ENCODE measurements around the gene KCTD17.

KCTD17 gene, protein sequence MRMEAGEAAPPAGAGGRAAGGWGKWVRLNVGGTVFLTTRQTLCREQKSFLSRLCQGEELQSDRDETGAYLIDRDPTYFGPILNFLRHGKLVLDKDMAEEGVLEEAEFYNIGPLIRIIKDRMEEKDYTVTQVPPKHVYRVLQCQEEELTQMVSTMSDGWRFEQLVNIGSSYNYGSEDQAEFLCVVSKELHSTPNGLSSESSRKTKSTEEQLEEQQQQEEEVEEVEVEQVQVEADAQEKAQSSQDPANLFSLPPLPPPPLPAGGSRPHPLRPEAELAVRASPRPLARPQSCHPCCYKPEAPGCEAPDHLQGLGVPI

DNA sequence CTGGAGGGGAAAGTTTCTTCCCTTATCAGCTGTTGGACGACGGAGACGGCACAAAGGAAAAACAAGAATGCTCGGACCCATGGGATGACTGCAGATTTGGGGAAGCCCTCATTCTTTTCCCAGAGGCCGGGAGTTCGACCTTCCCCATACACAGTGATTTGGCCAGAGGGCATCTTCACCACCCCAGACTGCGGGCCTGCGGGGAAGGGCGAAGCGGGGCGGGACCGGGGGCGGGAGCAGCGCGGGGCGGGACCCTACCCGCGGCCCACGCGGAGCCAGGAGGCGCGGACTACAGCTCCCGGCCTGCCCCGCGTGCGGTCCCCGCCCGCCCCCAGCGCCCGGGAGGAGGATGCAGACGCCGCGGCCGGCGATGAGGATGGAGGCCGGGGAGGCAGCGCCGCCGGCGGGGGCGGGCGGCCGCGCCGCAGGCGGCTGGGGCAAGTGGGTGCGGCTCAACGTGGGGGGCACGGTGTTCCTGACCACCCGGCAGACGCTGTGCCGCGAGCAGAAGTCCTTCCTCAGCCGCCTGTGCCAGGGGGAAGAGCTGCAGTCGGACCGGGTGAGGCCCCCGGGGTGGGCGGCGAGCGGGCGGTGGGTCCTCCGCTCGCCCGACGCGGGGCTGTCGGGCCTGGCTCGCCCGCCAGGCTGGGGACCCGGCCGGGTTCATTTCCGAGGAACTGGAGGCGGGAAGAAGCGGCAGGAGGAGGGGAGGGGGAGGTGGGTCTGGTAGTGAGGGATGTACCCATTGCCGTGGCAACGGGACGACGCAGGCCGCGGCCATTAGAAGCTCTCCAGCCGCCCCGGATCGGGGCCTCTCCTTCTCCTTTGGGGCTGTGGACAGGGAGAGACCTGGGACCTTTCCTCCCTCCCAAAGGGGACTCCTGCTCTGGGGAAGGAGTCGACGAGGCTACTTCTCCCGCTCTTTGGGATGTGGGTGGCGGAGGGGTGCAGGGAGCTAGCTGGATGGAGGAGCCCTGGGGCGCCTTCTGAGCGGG lies at the start of gene KCTD17:
TSS of gene KCTD17 (plus strand) at position 352 of the 995 bp plus-strand sequence. CDS start at position 371, 19 bp downstream.
- DNase-seq (ENCODE audit: low spot score), result peak; percentile 68

DNA sequence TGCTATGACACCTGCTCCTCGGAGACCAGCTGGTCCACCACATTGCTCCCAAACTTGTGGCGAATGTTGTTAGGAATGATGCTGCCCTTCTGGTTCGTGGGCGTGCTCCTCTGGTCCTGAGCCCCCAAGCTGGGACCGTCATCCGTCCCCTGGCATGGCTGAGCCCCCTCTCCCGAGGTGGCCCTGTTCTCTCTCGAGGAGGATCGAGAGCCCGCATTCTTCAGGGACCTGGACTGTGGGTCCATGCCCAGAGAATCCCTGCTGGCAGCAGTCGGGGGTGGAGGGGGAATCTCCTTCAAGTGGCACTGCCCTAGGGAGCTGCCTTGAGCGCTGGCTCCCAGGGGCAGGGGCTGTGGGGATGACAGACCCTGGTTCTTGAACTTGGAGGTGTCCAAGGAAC lies 49.7 kb upstream of the KCTD17 start:
- no peak for DNase-seq (ENCODE audit: low spot score)

DNA sequence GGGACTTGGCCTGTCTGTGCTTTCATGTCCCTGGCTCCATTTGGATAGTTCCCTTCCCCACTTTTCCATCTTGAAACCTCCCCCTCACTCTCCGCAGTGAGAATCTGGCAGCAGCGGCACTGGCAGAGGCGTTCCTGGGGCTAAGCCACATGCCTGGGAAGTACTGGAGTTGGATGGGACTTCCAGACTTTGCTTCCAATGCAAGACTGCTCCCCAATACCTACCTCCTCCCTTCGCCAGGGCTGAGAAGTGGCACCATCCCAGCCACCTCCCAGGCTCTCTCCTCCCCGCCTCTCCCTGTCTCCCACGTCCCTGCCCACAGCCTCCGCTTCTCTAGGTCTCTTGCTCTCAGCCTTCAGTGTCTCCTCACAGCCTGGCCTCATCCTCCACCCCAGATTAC lies 48.9 kb upstream of the KCTD17 start:
- DNase-seq (ENCODE audit: low spot score), result no peak

DNA sequence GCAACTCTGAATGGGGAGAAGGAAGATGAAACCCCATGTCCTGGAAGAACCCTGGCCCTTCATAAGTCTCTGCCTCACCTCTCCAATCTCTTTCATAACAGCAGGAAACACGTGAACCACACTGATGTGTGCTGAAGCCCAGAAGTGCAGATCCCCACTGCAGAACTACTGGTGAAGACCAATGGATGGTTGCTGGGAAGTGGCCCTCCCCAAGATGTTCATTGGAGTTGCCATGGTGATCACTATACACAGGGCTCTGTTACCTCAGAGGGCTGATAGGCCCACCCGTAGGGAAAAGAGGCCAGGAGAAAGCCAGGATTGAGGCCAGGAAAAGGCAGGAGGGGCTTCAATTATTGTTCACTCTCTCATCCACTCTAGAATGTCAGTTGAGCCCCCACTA lies 43.9 kb upstream of the KCTD17 start:
- DNase-seq (ENCODE audit: low spot score), result no peak

DNA sequence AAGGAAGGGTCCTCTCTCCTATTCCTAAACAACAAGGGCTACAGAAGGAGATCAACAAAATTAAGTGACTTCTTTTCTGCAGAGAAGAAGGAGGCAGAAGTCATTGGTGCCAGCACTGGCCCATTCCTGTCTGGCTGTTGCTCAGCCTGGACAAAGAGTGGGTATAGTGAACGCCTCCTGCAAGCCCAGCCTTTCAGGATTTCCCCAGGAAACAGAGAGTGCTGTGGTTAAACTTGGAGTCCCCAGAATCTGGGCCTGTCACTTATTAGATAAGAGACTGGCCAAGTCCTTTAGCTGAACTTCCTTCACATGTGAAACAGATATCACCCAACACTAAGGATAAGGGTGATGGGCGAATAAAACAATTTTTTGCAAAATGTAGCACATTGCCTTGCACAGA lies 43.2 kb upstream of the KCTD17 start:
- DNase-seq (ENCODE audit: low spot score), result no peak

DNA sequence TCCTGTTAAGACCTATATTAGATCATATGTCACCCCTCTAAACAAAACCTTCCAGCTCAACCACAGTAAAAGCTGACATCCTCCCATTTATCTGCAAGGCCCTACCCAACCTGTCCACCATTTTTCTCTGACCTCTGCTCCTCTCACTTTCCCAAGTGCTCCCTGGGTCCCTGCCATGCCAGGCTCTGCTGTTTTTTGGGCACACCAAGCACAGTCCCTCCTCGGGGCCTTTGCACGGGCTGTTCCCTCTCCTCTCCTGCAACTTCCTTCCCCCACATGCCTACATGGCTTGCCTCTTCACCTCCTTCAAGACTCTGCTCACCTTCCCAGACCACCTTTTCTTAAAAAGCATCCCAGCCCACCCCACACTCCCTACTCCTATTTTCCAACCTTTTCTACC lies 42.1 kb upstream of the KCTD17 start:
- DNase-seq (ENCODE audit: low spot score), result no peak

DNA sequence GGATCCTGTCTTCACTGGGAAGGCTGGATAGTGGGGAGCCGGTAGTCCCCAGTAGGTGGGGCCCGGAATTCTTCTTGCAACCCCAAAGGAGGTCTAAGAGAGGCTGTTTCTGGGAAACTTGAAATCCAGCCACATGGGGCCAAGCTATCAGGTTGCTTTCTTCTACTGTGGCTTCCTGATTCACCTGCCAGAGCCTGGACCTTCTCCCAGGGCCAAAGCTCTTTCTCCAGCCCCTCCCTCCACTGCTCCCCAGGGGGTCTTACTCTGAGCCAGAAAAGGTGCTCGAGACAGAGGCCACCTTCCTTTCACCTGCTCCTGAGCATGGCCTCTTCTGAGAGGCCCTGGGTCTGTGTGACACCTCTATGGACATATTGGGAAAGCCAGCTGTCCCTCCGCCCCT lies 41.4 kb upstream of the KCTD17 start:
- DNase-seq (ENCODE audit: low spot score), result no peak

DNA sequence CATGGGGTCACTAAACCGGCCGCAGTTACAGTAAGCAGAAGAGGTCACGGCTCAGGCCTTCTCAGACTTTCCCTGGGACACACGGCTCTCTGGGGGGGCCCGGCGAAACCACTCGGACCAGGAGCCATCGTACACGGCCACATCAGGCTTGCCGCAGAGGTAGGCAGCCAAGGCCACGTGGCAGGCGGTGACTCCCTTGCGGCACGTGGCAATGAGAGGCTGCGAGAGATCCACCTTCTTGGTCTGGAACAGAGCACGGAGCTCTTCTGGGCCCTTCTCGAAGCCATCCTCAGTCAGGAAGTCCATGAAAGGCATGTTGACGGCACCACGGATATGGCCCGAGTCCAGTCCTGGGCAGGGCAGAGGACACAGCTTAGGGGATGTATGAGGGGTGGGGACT lies 40.6 kb upstream of the KCTD17 start:
- DNase-seq (ENCODE audit: low spot score), result no peak

DNA sequence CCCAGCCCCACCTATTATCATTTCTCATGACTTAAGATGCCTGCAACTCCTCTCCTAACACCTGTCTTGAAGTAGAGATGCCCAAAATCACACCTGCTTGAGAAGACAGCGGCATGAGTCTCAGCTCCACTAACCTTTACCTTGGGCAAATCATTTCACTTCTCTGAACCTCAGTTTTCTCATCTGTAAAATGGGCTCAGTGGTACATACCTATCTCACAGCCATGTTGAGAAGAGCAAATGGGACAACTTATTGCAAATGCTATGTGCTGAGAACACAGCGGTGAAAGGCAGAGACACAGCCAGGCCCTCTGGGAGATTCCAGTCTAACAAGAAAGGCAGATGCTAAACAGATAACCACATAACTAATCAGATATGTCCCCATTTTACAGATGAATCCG lies 40.1 kb upstream of the KCTD17 start:
- no peak for DNase-seq (ENCODE audit: low spot score)

DNA sequence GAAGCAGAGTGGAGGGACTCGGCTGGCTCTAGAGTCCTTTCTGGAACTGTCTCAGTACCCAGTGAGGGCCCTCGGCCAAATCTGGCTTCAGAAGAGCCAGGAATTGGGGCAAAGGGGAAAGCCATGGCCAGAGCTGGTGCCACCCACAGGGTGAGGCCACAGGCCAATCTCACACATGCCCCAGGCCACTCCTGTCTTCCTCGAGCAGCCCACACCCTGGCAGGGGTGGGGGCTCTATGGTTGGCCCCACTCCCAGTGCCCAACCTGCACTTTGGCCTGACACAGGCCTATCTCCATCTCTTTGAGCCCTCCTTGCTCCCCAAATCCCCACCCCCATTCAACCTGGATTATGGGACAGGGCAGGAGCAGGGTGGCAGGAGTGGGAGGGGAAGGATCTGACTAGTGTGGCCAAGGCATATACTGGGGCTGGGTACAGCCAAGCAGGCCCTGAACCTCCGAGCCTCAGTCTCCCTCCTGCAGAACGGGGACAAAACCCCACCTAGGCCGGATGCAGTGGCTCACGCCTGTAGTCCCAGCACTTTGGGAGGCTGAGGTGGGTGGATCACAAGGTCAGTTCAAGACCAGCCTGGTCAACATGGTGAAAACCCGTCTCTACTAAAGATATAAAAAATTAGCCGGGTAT lies 39.2 kb upstream of the KCTD17 start:
- no peak for DNase-seq (ENCODE audit: low spot score)

DNA sequence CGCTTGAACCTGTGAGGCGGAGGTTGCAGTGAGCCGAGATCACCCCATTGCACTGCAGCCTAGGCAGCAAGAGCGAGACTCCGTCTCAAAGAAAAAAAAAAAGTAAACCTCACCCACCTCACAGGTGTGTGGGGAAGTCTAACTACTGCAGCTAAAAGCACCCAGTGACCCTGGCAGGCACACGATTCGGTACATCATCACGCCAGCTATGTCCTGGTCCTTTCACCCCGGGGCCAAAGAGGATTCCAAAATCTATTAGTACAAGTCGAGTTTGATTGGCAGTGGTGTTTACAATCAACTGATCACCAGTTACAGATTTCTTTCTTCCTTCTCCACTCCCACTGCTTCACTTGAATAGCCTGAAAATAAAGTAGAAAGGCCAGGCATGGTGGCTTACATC lies 38.6 kb upstream of the KCTD17 start:
- DNase-seq (ENCODE audit: low spot score), result no peak

DNA sequence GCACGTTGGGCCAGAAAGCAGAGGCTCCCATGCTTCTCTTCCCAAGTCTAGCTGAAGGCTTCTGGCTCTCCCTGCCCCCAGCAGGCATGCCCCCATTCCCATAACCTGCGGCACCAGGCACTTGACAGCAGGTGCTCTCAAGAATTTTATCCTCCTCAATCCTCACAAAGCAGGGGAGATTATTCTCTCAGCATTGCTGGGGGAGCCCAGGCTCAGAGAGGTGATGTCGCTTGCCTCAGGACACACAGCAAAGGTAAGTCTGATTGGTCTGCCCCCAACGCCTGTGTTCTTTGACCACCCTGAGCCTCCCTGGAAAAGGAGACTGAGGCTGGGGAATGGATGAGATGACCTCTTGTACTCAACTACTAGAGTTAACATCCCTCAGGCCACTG lies 37.1 kb upstream of the KCTD17 start:
- DNase-seq (ENCODE audit: low spot score), result no peak

DNA sequence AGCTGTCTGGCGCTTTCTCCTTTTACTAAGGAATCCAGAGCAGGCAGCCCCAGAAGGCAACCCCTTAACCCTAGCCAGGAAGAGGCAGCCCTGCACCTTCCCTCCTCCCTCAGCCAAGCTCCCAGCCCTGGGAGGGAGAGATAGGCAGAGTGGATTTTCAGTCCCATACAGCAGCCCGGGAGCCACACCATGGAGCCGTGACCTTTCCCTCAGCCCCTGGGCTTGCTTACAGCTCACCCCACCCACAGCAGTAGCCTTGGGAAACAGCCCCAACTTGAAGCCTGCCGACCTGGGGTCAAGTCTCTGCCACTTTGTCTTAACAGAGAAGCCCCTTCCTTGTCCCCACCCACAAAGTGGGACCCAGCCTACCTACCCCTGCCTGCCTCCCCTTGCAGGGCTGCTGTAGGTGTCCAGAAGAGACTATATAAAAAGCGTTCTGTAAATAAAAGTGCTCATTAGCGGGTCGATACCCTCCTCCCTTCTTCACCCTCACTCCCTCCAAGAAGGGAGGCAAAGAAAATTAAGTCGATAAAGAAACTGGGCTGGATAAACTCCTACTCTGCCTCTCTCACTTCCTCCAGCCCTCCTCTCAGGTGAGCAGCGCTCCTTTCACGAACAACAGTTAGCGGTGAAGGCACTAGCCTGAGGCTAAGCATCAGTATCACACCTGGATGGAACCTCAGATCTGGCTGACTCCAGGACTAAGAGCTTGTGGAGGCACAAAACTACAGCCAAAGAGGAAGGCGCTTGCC lies 36.5 kb upstream of the KCTD17 start:
- DNase-seq (ENCODE audit: low spot score), result no peak

DNA sequence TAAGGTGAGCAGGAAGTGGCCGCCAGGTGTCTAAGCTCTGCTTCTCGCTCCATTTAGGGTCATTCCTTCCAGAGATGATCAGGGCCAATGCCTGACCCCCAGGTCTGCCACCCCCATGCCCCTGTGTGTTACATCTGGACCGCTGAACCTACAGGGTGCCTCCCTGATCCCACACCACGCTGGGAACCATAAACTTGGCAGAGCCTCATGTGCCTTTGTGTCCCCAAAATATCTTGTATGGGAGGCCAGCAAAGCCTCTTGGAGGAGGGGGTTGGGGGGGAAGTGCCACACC lies 36.0 kb upstream of the KCTD17 start:
- no peak for DNase-seq (ENCODE audit: low spot score)

DNA sequence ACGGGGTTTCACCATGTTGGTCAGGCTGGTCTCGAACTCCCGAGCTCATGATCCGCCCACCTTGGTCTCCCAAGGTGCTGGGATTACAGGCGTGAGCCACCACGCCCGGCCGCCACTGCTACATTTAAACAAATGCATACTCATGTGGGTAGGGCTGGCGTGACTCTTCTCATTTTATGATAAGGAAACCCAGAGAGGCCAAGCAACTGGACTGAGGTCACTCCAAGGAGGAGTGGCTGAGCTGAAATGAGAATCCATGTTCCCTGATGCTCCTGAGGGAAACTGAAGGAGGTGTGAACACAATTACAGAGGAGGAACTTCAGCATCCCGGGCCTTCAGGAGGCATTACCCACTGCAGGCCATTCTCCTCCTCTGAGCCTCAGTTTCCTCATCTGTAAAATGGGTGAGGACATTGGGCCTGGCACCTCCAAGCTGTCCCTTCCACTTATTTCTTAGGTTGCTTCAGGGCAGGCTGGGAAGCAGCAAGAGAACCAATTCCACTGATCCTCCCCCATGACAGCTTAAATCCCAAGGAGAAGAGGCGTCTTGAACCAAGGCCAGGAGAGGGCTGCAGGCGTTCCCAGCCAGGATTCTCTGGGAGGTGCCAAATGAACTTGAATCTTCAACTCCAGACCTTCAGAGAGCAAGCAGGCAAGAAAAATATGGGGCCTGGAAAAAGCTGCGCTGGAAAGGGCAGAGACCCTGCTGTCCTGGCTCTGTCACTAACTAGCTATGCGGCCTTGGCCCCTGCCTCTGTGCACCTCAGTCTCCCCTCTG lies 35.2 kb upstream of the KCTD17 start:
- no peak for DNase-seq (ENCODE audit: low spot score)

DNA sequence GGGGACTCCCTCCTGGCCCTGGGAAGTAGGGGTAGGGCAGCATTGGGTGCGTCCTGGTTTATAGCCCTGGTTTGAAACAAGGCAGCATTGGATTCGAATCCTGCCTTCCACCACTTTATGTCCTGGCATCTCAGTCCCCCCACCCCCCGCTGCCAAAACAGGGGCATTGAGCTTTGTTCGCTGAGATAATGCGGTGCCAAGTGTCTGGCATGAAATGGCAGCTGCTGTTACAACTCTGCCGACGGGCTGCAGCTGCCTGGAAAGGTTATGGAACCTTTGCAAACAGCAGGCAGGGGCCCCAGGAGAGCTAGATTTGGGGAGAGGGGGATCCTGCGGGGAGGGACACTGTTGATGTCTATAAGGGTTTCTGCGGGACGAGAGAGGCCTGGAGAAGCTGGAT lies 34.2 kb upstream of the KCTD17 start:
- DNase-seq (ENCODE audit: low spot score), result no peak

DNA sequence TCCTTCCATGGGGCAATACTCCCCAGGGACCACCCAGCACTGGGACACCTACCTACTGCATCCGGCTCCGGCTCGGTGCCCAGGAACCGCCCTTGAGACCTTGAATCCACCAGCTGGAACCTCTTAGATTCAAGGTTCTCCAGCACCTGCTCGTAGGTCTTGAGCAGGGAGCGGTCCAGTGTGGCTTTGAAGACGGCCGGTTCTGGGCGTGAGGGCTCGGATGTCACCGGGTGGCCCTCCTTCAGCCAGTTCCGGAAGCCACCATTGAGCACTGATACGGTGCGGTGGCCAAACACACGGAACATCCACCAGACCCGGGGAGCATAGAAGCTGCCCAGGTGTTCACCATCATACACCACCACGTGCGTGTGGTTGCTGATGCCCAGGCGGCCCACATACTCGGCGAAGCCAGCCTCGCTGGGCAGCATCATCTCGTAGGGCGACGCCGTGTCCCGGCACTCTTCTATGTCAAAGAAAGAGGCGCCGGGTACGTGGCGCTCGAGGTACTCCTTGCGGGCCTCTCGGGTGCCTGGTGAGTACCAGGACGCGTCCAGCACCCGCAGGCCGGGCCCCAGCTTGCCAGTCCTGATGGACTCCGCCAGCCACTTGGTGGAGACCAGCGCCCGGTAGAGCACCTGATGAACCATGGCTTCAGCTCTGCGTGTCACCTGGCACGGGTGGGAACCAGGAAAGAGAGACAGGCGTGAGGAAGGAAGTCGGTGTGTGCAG lies 33.3 kb upstream of the KCTD17 start:
- no peak for DNase-seq (ENCODE audit: low spot score)

DNA sequence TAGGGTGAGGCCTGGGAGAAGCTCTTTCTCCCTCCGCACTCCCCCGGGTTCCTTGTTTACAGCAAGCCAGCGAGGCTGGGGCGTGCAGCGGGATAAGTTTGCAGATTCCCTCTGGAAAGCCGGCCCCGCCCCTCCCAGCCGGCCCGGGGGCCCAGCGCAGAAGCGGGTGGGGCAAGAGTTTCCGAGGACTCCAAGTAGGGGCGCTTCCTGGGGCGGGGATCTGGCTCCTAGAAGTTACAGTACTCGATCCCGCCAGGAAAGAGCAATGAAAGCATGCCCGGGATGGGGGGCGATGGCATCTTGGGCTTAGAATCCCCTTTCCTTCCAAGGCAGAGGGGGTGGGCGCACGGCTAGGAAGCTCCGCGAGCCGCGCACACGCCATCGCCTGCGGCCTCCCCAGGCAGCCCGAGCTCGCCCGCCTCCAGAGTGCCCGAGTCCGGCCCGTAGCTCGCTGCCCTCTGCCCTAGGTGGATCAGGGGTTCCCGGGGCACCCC lies 32.7 kb upstream of the KCTD17 start:
- peak; percentile 44 for DNase-seq (ENCODE audit: low spot score)

DNA sequence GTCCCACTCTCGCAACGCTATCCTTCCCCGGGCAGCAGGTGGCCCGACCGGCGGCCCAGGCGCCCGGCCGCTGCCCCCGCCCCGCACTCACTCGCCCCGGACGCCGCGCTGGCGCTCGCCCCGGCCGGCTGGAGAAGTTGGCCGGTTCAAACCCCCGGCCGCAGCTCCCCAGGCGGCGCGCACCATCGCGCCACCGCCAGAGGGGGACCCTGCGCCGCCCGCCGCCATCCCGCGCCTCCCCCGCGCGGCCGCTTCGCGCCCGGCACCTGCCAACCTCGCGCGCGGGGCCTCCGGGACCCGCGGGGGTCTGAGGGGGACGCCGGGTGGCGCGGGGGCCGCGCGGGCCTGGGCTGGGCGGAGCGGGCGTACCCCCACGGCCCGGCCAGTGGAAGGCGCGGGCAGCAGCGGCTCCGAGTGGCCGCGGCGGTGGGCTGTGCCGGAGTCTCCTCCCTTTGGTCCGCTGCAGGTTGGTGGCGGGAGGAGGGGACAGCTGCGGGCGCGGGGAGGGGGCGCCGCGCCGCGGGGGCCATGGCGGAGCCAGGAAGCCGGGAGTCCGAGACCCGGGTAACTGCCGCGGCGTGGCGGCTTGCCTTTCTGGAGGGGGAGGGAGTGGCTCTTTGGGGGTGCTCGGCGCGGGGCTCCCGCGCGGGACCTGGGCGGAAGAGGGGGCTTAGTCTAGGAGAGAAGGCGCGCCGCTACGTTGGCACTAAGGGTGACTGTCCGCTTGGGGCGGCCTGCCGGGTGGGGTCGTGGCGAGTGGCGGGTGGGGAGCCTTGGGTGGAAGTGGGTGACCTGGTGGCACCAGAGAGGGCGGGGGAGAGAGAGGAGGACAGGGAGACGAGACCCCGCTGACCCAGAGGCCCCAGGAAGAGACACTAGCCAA lies 32.0 kb upstream of the KCTD17 start, which contains the start of the genes MPST and TST:
TSS of gene MPST (plus strand) at position 434 of the 883 bp plus-strand sequence. CDS start at position 529, 95 bp downstream.
TSS of gene TST (minus strand) at position 139 of the 883 bp plus-strand sequence. CDS start 715 bp downstream, outside the sequence.
- DNase-seq (ENCODE audit: low spot score), result peak; percentile 80
